Measurements from ENCODE around the gene MFSD1. TPM values are rescaled to one million over a fixed set of nuclear protein-coding genes. Genes with fewer than 3 reads are reported as not detected.

The MFSD1 gene
- total and polyA plus RNA-seq, 2 experiments from 2014 or later: 4.3 to 28.4 TPM

- no peaks in the 10 kb centered on the region for H3K9me2 ChIP-seq (ENCODE audit: insufficient read depth)
- H3K4me2 ChIP-seq: no peak overlapping the region
- no peaks in the 10 kb centered on the region for H3K9me3 Mint-ChIP-seq
- H3K4me1 ChIP-seq (ENCODE audit: insufficient read depth): no peaks in the 10 kb centered on the region
- no peak overlapping the region for H3K4me3 Mint-ChIP-seq
- H3K79me2 ChIP-seq (replicated peaks; ENCODE audit: insufficient read depth): no peaks in the 10 kb centered on the region
- no peak for TF ChIP-seq ZNF331 (CRISPR knock-in tag; IDR thresholded peaks at IDR 0.05; ENCODE audit: low read depth)
- TF ChIP-seq CTCF (conservative IDR thresholded peaks at IDR 0.05; ENCODE audit: low read depth in 2 of 2): no peak
- TF ChIP-seq STAT1 (IDR thresholded peaks at IDR 0.05; ENCODE audit: unreplicated experiment): no peak
- TF ChIP-seq ZNF462 (CRISPR knock-in tag; IDR thresholded peaks at IDR 0.05): no peak
- no peak for TF ChIP-seq NANOG (IDR thresholded peaks at IDR 0.05; ENCODE audit: borderline replicate concordance)
- no peak for TF ChIP-seq JUNB (IDR thresholded peaks at IDR 0.05; ENCODE audit: unreplicated experiment)
- TF ChIP-seq CREB1 (CRISPR knock-in tag; IDR thresholded peaks at IDR 0.05; ENCODE audit: low read depth): no peak
- peaks cover 5% of the 10 kb centered on the region for H3K4me1 Mint-ChIP-seq
- H3K36me3 Mint-ChIP-seq (ENCODE audit: low read depth): no peaks in the 10 kb centered on the region
- H3K4me3 ChIP-seq: no peak overlapping the region
- H4K20me1 ChIP-seq (replicated peaks; ENCODE audit: insufficient read depth): 0 out of 2 replicates have a peak, but pooled peaks cover 4% of the 10 kb centered on the region
- ATAC-seq (no peak), DNase-seq (ENCODE audit: low spot score) (no peak)
- no peaks in the 10 kb centered on the region for H3K27me3 Mint-ChIP-seq (ENCODE audit: insufficient read depth, low read depth, poor library complexity)
- H3K36me3 ChIP-seq (ENCODE audit: insufficient read depth): no peaks in the 10 kb centered on the region
- no peak overlapping the region for H2AFZ ChIP-seq
- H3K27ac ChIP-seq (ENCODE audit: low read depth): no peak overlapping the region
- H3K27ac Mint-ChIP-seq: no peak overlapping the region
- H3F3A ChIP-seq (replicated peaks; ENCODE audit: low read depth): no peaks in the 10 kb centered on the region
- H3K27me3 ChIP-seq (ENCODE audit: insufficient read depth): no peaks in the 10 kb centered on the region
Observed at GRCh38 chr3:158761350-158761749, 40.5 kb upstream of the MFSD1 start.

All from GM23338 (cell line).